Stimulated activated CD4-positive, alpha-beta T cell treated with anti-CD3 and anti-CD28 coated beads, Interleukin-12 subunit alpha, Interleukin-12 subunit beta, amount 100 ng/mL, for 4 hours (primary cell): ENCODE data around the gene DOK4.

ENCODE experiments used
- DNase-seq: peaks from one replicate; pipeline ENCODE4 v3.0.0-alpha.2; 2020

The DOK4 gene

DNA sequence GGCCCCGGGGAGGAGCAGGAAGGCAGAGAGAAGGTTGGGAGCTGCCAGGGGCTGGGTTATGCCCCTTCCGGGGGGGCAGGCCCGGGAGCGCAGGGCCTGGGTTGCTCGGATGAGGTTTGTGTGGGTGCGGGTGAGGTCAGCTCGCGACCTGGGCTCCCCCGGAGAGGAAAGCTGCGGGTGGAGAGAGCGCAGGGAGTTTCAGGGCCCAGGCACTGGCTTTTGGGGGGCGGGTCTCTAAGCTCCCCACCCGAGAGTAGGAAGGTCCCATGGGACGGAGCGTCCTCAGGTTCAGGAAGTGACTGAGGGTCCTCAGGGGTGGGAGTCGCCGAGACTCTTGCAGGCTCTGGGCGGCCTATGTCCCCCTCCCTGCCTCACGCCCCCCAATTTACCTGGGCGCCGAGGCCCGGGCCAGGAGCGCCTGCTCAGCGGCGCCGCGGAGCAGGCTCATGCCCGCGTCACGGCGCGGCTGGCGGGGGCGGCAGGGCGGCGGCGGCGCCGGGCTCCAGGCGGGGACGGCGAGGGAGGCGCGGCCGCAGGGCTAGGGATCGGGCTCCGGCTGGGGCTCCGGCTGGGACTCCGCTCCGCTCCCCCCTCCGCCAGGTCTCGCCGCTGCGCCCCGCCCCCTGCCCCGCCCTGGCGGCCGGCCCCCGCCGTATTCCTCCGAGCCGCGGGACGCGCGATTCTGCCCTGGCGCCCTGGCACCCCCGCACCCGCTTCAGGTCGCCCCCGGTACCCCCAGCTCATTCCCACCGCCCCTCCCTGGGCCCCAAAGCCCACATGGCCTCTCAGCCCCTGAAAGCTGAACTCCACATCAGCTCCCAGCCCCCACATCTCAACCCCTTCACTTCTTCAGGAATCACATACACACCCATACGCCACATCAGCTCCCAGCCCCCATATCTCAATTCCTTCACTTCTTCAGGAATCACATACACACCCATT lies at the start of gene DOK4:
DOK4 (minus strand) TSS at position 578 of the 942 bp plus-strand sequence. CDS start 6,986 bp downstream, outside the sequence.
- DNase-seq, result peak; percentile 82

DNA sequence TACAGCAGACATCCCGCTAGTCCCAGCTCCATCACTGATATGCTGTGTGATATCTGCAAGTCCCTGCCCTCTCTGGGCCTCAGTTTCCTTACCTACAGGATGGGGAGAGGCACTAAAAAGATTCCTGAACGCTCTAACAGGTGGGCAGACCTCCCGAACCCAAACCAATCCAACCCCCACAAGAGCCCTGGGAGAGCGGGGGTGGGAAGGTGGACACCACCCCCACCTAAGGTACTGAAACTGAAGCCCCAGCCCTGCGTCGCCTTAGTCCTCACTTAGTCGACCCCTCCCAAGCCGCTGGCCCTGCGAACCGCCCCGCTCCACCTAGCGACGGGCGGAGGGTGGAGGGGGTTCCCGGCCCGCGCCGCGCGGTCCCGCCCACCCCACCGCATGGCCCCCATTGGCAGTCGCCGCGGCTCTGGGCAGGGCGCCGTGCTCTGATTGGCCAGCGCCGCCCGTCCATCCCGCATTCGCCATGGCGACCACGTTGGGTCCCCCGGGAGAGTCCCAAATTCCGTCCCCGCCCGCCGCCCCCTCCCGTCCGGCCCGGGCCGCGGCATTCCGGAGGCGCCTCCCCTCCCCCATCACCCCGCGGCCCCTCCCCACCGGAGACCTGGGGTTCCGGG lies 49.5 kb upstream of the DOK4 start:
- peak; percentile 94 for DNase-seq

DNA sequence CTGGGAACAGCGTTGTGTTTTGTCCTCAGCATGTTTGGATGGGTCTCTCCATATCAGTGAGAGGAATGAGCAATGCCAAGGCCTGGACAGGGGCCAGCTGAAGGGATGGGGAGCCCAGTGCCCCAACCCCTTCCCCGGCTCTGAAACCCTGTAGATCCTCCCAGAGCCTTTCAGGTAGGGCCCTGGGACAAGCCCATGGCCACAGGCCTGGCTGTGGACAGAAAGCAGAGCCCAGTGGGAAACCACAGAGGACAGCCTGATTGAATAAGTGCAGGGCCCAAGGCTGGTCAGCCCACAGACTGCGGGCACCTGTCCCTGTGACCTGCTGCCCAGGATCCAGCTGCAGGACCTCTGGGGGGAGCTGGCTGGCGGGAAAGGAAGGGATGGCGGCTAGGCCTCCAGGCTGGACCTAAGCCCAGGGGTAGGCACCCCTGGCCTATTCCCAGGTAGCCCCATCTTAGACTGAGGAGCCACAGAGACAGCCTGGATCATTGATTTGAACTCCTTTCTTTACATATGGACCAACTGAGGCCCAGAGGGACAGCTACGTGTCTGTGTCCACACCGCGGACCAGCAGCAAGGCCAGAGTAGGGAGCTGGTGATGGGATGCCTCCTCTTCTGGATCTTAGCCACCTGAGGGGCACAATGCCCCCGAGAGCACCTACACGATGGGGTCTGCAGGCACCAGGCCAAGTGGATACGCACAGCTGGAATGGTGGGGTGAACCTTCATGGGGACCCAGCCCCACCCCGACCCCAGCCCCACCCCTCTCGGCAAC lies 48.8 kb upstream of the DOK4 start:
- no peak for DNase-seq

DNA sequence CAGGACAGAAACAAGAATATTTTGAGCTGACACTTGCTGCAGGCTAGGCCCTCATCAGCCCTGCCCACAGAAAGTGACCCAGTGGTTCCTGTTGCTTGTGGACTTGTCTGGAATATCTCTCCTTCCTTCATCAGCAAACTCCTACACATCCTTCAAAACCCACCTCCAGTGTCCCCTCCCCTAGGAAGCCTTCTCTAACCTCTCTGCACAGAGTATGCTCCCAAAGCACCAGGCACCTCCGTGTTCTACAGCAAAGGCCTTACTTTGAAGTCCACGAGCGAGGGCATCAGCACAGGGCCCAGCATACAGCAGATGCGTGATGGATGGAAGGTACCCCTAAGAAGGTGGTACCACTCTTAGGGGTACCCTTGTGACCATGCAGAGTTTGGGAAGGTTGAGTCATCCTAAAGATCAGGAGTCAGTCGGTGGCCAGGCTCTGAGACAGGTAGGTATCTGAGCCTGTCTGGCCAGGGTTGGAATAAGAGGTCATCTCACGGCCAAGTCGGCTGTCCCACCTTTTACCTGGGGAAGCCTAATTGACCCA lies 48.1 kb upstream of the DOK4 start:
- no peak for DNase-seq

DNA sequence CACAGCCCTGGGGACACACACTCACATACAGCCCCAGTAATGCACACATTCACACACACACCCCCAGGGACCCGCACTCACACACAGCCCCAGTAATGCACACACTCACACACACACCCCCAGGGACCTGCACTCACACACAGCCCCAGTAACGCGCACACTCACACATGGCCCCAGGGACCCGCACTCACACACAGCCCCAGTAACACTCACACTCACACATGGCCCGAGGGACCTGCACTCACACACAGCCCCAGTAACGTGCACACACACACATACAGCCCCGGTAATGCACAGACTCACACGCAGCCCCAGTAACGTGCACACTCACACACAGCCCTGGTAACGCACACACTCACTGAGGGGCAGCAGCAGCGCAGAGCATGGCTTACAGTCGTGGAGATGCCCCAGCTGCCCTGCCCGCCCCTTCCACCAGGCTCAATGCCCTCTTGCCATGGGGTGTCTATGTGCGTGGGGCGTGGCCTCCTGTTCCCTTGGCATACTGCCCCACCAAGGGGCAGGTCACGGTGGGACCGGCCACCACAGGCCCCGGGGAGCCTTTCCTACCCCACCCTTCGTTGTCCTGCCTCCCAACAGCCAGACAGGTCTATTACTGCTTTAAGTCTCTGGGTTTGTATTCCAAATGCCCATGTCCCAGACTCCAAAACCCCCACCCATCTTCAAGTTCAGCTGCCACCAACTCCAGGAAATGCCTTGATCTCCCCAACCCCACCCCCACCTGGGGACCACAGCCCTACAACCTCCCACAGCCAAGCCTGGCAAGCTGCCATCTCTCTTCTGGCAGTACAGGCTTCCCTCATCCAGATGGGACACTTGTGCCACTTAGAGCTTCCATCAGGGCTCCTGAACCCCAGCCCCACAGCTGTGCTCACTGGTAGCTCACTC lies 47.4 kb upstream of the DOK4 start:
- no peak for DNase-seq

GRCh38 chr16:57532266-57532625 lies 46.0 kb upstream of the DOK4 start:
- DNase-seq, result no peak

- DNase-seq, result no peak
Measured at GRCh38 chr16:57531635-57532265, 45.5 kb upstream of the DOK4 start.

- DNase-seq, result no peak
Measured at GRCh38 chr16:57531253-57531575, 44.9 kb upstream of the DOK4 start.

DNA sequence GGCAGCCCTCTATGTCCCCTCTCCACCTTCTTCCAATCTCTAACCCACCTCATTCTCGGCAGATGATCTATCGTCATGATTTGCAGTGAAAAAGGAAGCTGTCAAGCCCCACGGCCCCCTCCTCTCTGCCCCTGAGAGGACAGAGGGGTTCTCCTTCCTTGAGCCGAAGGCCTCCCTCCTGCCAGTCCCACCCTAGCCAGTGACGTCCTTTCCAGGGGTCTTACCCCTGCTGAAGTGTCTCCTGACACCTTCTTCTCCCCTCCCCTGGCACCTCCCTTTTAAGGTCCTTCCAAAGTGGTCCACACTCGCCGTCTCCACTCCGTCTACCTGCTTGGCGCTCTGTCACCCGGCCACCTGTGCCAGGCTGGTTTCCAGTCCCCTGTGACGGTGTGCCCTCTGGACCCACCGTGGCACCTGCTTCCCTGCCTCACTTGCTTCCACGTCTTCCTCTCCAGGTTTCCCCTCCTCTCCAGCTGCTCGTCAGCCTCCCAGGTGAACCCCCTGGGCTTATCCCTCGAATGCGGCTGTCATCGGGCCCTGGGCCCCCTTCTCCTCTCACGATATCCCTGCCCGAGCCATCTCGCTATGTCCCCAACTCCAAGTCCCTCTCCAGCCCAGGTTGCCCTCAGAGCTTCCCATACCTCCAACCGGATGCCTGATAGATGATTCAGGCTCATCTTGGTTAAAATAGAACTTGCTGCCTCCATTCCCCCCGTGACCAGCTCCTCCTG lies 44.4 kb upstream of the DOK4 start:
- DNase-seq, result no peak

- peak; percentile 56 for DNase-seq
Measured at GRCh38 chr16:57530104-57530521, 43.8 kb upstream of the DOK4 start.

DNA sequence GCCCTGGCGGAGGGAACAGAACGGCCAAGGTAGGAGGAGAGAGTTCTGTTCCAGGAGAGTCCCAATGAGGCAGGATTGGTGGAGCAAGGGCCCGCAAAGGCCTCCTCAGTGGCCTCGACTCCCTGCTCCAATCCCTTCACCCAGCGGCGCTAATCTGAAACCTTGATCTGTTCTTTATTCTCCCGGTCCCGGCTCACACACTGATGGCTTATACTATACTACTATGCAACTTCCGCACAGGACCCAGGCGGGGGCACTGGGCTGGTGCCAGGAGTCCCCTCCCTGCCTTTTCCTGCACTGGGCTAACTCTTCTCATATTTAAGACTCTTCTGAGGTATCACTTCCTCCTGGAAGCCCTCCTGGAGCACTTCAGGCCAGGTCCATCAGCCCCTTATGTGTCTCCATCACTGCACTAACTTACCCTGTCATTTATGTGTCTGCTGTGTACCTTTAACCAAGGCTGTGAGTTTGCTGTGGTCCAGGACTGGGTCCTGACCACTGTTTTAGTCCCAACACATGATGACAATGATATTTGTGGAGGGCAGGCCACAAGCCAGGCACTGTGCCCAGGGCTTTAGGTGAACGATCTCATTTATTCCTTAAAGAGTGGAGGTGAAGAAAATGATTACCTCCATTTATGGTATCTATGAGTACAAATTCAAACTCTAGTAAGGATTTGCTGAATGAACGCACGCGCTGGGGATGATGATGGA lies 43.3 kb upstream of the DOK4 start:
- DNase-seq, result no peak

DNA sequence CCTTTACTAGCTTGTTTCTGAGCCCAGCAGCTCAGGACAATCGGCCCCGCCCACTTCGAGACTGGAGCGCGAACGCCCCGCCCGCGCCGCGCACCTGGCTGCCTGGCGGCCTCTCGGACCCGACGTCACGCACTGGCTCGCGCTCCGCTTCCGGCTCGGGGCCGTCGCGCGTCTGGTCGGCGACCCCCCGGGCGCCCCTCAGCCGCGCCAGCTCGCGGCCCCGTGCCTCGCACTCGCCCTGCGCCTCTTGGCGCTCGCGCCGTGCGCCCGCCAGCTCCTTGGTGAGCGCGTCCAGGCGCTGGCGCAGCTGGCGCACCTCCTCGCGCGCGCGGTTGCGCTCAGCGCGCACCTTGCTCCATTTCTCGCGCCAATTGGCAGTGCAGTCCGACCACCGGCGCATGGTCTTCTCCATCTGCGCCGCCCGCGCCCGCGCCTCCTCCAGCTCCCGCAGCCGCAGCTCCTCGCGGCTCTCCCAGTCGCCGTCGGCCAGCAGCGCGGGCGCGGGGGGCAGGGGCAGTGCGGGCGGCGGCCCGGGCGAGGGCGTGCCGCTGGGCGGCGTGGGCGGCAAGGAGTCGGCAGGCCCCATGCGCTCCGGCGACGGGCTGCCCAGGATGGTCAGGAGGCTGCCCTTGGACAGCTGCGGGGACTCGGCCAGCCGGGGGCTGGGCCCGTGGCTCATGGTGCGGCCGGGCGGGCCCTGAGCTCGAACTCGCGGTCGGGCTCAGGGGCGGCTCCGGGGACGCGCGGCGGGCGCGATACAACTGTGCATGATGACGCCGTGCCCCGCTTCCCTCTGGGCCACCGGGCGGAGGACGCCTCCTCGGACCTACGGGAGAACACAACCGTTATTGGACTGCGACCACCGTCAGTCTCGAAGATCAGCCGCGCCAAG lies 42.5 kb upstream of the DOK4 start:
- no peak for DNase-seq

- no peak for DNase-seq
Measured at GRCh38 chr16:57527610-57528360, 41.5 kb upstream of the DOK4 start.

DNA sequence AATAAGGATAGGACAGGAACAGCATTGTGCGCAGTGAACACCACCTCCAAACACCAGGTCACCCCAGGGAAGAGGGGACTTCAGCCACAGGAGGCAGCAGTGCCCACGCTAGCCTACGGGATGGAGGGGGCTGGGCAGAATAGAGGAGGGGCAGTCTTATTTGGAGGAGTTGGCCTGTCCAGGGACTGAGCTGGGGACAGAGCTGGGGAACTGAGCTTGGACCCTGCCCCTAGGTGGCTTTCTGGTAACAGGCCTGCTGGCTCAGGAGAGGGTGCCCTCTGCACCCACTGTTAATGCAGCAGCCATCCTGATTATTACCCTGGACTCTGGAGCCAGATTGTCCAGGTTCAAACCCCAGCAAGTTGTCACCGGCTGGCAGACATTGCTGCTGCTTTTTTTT lies 40.7 kb upstream of the DOK4 start:
- DNase-seq, result no peak

- no peak for DNase-seq
Measured at GRCh38 chr16:57526498-57526897, 40.2 kb upstream of the DOK4 start.

DNA sequence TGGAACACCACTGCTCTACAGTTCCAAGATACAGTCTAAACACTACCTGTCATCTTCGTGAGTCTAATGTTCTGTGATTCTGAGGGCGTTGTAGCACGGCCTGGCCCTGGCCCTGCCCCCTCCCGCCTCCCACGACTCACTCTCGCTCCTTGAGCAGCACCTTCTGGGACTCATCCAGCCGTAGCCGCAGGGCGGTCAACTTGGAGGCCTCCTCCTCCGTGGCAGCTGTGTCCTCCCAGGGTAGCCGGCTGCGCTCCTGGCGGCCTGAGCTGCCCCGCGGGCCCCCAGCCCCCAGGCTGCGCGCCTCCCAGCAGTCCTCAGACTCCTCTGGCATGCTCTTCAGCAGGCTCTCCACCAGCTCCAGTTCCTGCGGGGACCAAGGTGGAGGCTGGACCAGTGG lies 39.5 kb upstream of the DOK4 start:
- DNase-seq, result no peak

- no peak for DNase-seq
Measured at GRCh38 chr16:57522960-57523359, 36.7 kb upstream of the DOK4 start.

DNA sequence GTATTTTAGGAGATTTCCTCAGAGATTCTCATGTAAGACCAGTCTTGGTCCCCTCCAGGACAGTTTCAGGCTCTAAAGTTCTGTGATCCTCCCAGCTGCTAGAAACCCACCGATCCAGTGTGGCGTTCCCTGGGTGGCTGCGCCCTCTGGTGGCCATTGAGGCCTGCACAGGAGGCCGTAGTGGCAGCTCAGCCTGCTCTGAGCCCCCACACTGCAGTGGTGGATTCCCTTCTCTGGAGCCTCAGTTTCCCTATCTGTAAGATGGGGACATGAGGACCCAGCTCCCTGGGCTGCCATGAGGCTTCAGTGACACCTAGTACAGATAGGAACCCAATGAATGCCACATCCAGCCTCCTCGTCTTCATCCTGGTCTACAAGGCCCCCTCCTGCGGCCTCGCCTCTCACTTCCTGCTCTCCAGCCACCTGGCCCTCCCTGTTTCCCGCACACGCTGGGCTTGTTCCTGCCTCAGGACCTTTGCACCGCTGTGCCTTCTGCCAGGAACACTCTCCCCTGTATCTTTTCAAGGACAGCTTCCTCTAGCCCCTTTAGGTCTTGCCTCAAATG lies 33.6 kb upstream of the DOK4 start:
- DNase-seq, result peak; percentile 80
